H9 (cell line): ENCODE results near the gene PNKD. TPM values are rescaled to one million over a fixed set of nuclear protein-coding genes. Genes with fewer than 3 reads are reported as not detected.
"Not testable (repeated sequence)": the region's sequence is repeated elsewhere in the genome, so short reads cannot be mapped to it uniquely, and the experiment has no call there.

ENCODE experiments used
- DNase-seq: peaks from one replicate; pipeline ENCODE4 v3.0.0-alpha.2; 2017
- H2AFZ ChIP-seq: one replicate; pipeline ENCODE4 v1.6.1; 2013; ENCODE audit warnings: mild to moderate bottlenecking, low read length, control low read depth, moderate library complexity
- H2AK5ac ChIP-seq: 2 replicates; pipeline ENCODE4 v1.6.1; 2013; ENCODE audit warnings: low read length, control low read depth, mixed read lengths; ENCODE audit not compliant: insufficient read length
- H2BK120ac ChIP-seq: one replicate; pipeline ENCODE4 v1.6.1; 2013; ENCODE audit warnings: low read depth, mild to moderate bottlenecking, low read length, control low read depth, inconsistent platforms; ENCODE audit not compliant: poor library complexity, severe bottlenecking
- H2BK12ac ChIP-seq: 2 replicates; pipeline ENCODE4 v1.6.1; 2013; ENCODE audit warnings: low read length, control low read depth, mixed read lengths, low read depth; ENCODE audit not compliant: insufficient read length
- H2BK15ac ChIP-seq: 2 replicates; pipeline ENCODE4 v1.6.1; 2013; ENCODE audit warnings: low read depth, low read length, control low read depth
- H2BK20ac ChIP-seq: one replicate; pipeline ENCODE4 v1.6.1; 2013; ENCODE audit warnings: low read depth, mild to moderate bottlenecking, low read length, control low read depth, inconsistent platforms; ENCODE audit not compliant: poor library complexity, severe bottlenecking
- H2BK5ac ChIP-seq: 2 replicates; pipeline ENCODE4 v1.6.1; 2013; ENCODE audit warnings: low read length, control low read depth, mixed read lengths; ENCODE audit not compliant: insufficient read length
- H3K14ac ChIP-seq: 2 replicates; pipeline ENCODE4 v1.6.1; 2013; ENCODE audit warnings: low read length, control low read depth; ENCODE audit not compliant: insufficient read depth
- H3K18ac ChIP-seq: 2 replicates; pipeline ENCODE4 v1.6.1; 2013; ENCODE audit warnings: low read depth, mild to moderate bottlenecking, mixed read lengths, low read length, control low read depth; ENCODE audit not compliant: insufficient read length
- H3K23ac ChIP-seq: 2 replicates; pipeline ENCODE4 v1.6.1; 2013; ENCODE audit warnings: low read length, control low read depth, mixed read lengths, low read depth; ENCODE audit not compliant: insufficient read length
- H3K23me2 ChIP-seq: 2 replicates; pipeline ENCODE4 v1.6.1; 2013; ENCODE audit warnings: low read depth, mild to moderate bottlenecking, mixed read lengths, low read length, control low read depth; ENCODE audit not compliant: insufficient read length, poor library complexity, severe bottlenecking
- H3K27ac ChIP-seq: 2 replicates; pipeline ENCODE4 v1.5.1; 2013; ENCODE audit warnings: low read length, control low read depth, mixed read lengths, low read depth; ENCODE audit not compliant: insufficient read length
- H3K27me3 ChIP-seq: 2 replicates; pipeline ENCODE4 v1.6.1; 2013; ENCODE audit warnings: low read length, control low read depth, inconsistent platforms; ENCODE audit not compliant: insufficient read depth
- H3K4ac ChIP-seq: 2 replicates; pipeline ENCODE4 v1.6.1; 2013; ENCODE audit warnings: low read depth, mild to moderate bottlenecking, control low read depth, inconsistent platforms, low read length, moderate library complexity
- H3K4me1 ChIP-seq: 2 replicates; pipeline ENCODE4 v1.6.1; 2013; ENCODE audit warnings: low read length, control low read depth, inconsistent platforms; ENCODE audit not compliant: insufficient read depth
- H3K4me2 ChIP-seq: 2 replicates; pipeline ENCODE4 v1.6.1; 2013; ENCODE audit warnings: low read length, control low read depth, mixed read lengths; ENCODE audit not compliant: insufficient read length, insufficient read depth
- H3K56ac ChIP-seq: 2 replicates; pipeline ENCODE4 v1.6.1; 2013; ENCODE audit warnings: low read depth, mild to moderate bottlenecking, mixed read lengths, low read length, control low read depth; ENCODE audit not compliant: insufficient read length
- H3K79me1 ChIP-seq: 2 replicates; pipeline ENCODE4 v1.6.1; 2013; ENCODE audit warnings: low read depth, mild to moderate bottlenecking, moderate library complexity, low read length, control low read depth, inconsistent platforms; ENCODE audit not compliant: insufficient read depth, poor library complexity, severe bottlenecking
- H3K79me2 ChIP-seq: 2 replicates; pipeline ENCODE4 v1.6.1; 2013; ENCODE audit warnings: low read length, control low read depth, inconsistent platforms; ENCODE audit not compliant: insufficient read depth
- H3K9ac ChIP-seq: 2 replicates; pipeline ENCODE4 v1.6.1; 2013; ENCODE audit warnings: low read length, control low read depth, mixed read lengths; ENCODE audit not compliant: insufficient read length; ENCODE audit errors: extremely low read depth
- H3K9me3 ChIP-seq: one replicate; pipeline ENCODE4 v1.6.1; 2013; ENCODE audit warnings: low read depth, low read length, inconsistent platforms; ENCODE audit not compliant: control insufficient read depth
- H3T11ph ChIP-seq: one replicate; pipeline ENCODE4 v1.6.1; 2013; ENCODE audit warnings: mild to moderate bottlenecking, low read length, control low read depth, inconsistent platforms
- H4K20me1 ChIP-seq: one replicate; pipeline ENCODE4 v1.6.1; 2013; ENCODE audit not compliant: control insufficient read depth, insufficient read length, insufficient read depth
- H4K5ac ChIP-seq: 2 replicates; pipeline ENCODE4 v1.6.1; 2013; ENCODE audit warnings: low read depth, mild to moderate bottlenecking, mixed read lengths, low read length, control low read depth; ENCODE audit not compliant: insufficient read length
- H4K8ac ChIP-seq: replicated peaks from 2 replicates; pipeline ENCODE4 v1.6.1; 2013; ENCODE audit warnings: low read length, control low read depth, mixed read lengths, low read depth; ENCODE audit not compliant: insufficient read length
- H4K91ac ChIP-seq: 2 replicates; pipeline ENCODE4 v1.6.1; 2013; ENCODE audit warnings: low read depth, mild to moderate bottlenecking, moderate library complexity, mixed read lengths, low read length, control low read depth; ENCODE audit not compliant: insufficient read length
- H3K27ac Mint-ChIP-seq, 3 experiments: 2 replicates in 2 of 3; 3 replicates in 1 of 3; pipeline ENCODE4 v1.8.0; 2020 to 2021; ENCODE audit warnings: mixed read lengths in 3 of 3, mild to moderate bottlenecking in 1 of 3, moderate library complexity in 1 of 3
- H3K27me3 Mint-ChIP-seq: 2 replicates; pipeline ENCODE4 v1.8.0; 2021; ENCODE audit warnings: low read depth, mild to moderate bottlenecking, moderate library complexity, mixed read lengths
- H3K36me3 Mint-ChIP-seq, 3 experiments: 2 replicates in 2 of 3; 3 replicates in 1 of 3; pipeline ENCODE4 v1.8.0; 2020 to 2021; ENCODE audit warnings: low read depth in 3 of 3, mixed read lengths in 3 of 3; ENCODE audit not compliant: insufficient read depth in 1 of 3
- H3K4me1 Mint-ChIP-seq, 2 experiments: 2 replicates each; pipeline ENCODE4 v1.8.0; 2020; ENCODE audit warnings: mixed read lengths in 2 of 2
- H3K4me3 Mint-ChIP-seq, 2 experiments: 2 replicates in 1 of 2; 3 replicates in 1 of 2; pipeline ENCODE4 v1.8.0; 2020 to 2021; ENCODE audit warnings: mild to moderate bottlenecking in 2 of 2, mixed read lengths in 2 of 2, moderate library complexity in 1 of 2
- H3K9me3 Mint-ChIP-seq, 2 experiments: 2 replicates in 1 of 2; 3 replicates in 1 of 2; pipeline ENCODE4 v1.8.0; 2020; ENCODE audit warnings: mild to moderate bottlenecking in 2 of 2, mixed read lengths in 2 of 2, moderate library complexity in 1 of 2
- WGBS: extraction: QIAGEN DNeasy Blood & Tissue Kit; methylation state at CpG from one replicate; pipeline ENCODE4 v1.1.7; 2013; ENCODE audit warnings: missing lambda C conversion rate, low lambda C conversion rate, mixed read lengths; ENCODE audit not compliant: insufficient read length; ENCODE audit errors: extremely low coverage; 5-methylcytosine and 5-hydroxymethylcytosine counted together
- total RNA-seq: library from RNA; stranded (reverse); gene quantifications from 2 replicates; pipeline ENCODE4 v1.2.1, GENCODE V29; 2021
- TF ChIP-seq, protein P1 (sequence below): fragments of 200-600 bp; sonication (generic); conservative IDR thresholded peaks from 3 replicates; pipeline ENCODE4 v1.8.0; 2021; ENCODE audit warnings: antibody characterized with exemption, mild to moderate bottlenecking

The PNKD gene
- total RNA-seq, 1 experiment from 2014 or later, result 31.6 TPM

DNA sequence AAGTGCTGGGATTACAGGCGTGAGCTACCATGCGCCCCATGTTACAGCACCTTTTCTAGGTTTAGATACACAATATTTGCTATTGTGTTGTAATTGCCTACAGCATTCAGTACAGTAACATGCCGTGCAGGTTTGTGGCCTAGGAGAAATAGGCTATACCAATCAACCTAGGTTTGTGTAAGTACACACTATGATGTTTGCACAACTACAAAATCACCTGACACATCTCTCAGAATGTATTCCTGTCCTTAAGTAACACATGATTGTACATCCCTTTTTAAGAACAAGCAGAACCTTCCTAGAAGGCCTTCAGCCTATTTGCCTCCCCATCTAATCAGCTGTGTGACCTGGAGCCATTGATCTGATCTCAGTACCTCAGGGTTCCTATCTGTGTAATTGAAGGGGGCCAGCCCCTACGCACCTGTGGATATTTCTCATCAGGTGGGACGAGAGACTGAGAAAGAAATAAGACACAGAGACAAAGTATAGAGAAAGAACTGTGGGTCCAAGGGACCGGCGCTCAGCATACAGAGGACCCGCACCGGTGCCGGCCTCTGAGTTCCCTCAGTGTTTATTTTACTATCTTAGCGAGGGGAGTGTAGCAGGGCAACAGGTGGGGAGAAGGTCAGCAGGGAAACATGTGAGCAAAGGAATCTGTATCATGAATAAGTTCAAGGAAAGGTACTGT is 40.7 kb downstream of the PNKD start:
- H3K4me1 ChIP-seq, result no peaks in the 10 kb centered on the region
- H4K91ac ChIP-seq, result no peak overlapping the region
- Mint-ChIP-seq H3K27me3 (no peaks in the 10 kb centered on the region; the same call in none of the 2 replicates), H3K9me3 (peaks cover 0 to 3% of the 10 kb centered on the region in 2 experiments; a peak in 1 of 5 replicates), H3K36me3 (no peaks in the 10 kb centered on the region), H3K27ac (no peak overlapping the region), H3K4me3 (no peak overlapping the region), H3K4me1 (peaks cover 2 to 9% of the 10 kb centered on the region in 2 experiments; a peak in 2 of 4 replicates)
- H2BK15ac ChIP-seq, result no peak overlapping the region
- H4K5ac ChIP-seq, result no peak overlapping the region
- H3K4ac ChIP-seq, result no peak overlapping the region
- H3K56ac ChIP-seq, result no peak overlapping the region
- H2BK12ac ChIP-seq, result no peak overlapping the region
- no peak overlapping the region for H3K23ac ChIP-seq
- WGBS, result no CpG with 5 or more reads among the region's 11 CpGs
- no peak overlapping the region for H3K18ac ChIP-seq
- no peaks in the 10 kb centered on the region for H4K20me1 ChIP-seq
- H3K9ac ChIP-seq, result no peak overlapping the region
- no peak overlapping the region for H2AK5ac ChIP-seq
- H3K27ac ChIP-seq, result no peak overlapping the region
- H3T11ph ChIP-seq, result no peak overlapping the region
- H4K8ac ChIP-seq, result no peak overlapping the region
- H3K79me1 ChIP-seq, result no peaks in the 10 kb centered on the region
- H3K4me2 ChIP-seq, result no peak overlapping the region
- no peak overlapping the region for H2AFZ ChIP-seq
- H3K9me3 ChIP-seq, result no peaks in the 10 kb centered on the region
- no peaks in the 10 kb centered on the region for H3K27me3 ChIP-seq
- no peak overlapping the region for H2BK120ac ChIP-seq
- no peaks in the 10 kb centered on the region for H3K79me2 ChIP-seq
- no peak for DNase-seq
- H3K14ac ChIP-seq, result no peak overlapping the region
- H2BK20ac ChIP-seq, result no peak overlapping the region
- TF ChIP-seq, protein P1, sequence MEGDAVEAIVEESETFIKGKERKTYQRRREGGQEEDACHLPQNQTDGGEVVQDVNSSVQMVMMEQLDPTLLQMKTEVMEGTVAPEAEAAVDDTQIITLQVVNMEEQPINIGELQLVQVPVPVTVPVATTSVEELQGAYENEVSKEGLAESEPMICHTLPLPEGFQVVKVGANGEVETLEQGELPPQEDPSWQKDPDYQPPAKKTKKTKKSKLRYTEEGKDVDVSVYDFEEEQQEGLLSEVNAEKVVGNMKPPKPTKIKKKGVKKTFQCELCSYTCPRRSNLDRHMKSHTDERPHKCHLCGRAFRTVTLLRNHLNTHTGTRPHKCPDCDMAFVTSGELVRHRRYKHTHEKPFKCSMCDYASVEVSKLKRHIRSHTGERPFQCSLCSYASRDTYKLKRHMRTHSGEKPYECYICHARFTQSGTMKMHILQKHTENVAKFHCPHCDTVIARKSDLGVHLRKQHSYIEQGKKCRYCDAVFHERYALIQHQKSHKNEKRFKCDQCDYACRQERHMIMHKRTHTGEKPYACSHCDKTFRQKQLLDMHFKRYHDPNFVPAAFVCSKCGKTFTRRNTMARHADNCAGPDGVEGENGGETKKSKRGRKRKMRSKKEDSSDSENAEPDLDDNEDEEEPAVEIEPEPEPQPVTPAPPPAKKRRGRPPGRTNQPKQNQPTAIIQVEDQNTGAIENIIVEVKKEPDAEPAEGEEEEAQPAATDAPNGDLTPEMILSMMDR, result no peak
- H3K23me2 ChIP-seq, result no peaks in the 10 kb centered on the region
- H2BK5ac ChIP-seq, result no peak overlapping the region

- not testable (repeated sequence) for H2BK120ac ChIP-seq, H3K27me3 ChIP-seq, H3K9ac ChIP-seq, H4K8ac ChIP-seq, H2BK12ac ChIP-seq, H4K20me1 ChIP-seq, H2AFZ ChIP-seq, H3K36me3 Mint-ChIP-seq, H3K4ac ChIP-seq, H3K9me3 ChIP-seq, H3K79me1 ChIP-seq, H2AK5ac ChIP-seq, H3K27ac Mint-ChIP-seq, H3K27ac ChIP-seq, H3K23ac ChIP-seq, H3K56ac ChIP-seq, H4K5ac ChIP-seq, H4K91ac ChIP-seq, H2BK15ac ChIP-seq, H2BK5ac ChIP-seq, DNase-seq, H3K27me3 Mint-ChIP-seq, H3T11ph ChIP-seq, H3K23me2 ChIP-seq, H3K14ac ChIP-seq, H2BK20ac ChIP-seq, H3K4me3 Mint-ChIP-seq, H3K9me3 Mint-ChIP-seq, H3K4me2 ChIP-seq, H3K79me2 ChIP-seq, H3K4me1 ChIP-seq, H3K18ac ChIP-seq
- no CpG with 5 or more reads among the region's 11 CpGs for WGBS
- peaks cover 3 to 11% of the 10 kb centered on the region in 2 experiments for H3K4me1 Mint-ChIP-seq
Measured at GRCh38 chr2:218311541-218312266, 41.4 kb downstream of the PNKD start.
